K562 (cell line): ENCODE measurements around the gene ZNF775. TPM values are rescaled to one million over a fixed set of nuclear protein-coding genes. Genes with fewer than 3 reads are reported as not detected.
A peak's percentile ranks its signal among the peaks of the same experiment; 100 is the strongest.

ENCODE experiments used
- BRCA1 ChIP-seq, 2 experiments: fragments of 450-650 bp in 1 of 2; sonication (generic) in 1 of 2; formaldehyde crosslinking in 1 of 2; IDR thresholded peaks; 2 replicates each; pipeline versions ENCODE4 v1.5.0 to v1.6.1; 2017 to 2020; ENCODE audit warnings: mild to moderate bottlenecking in 1 of 2, missing genetic modification reagents in 1 of 2
- CC2D1A ChIP-seq: fragments of 450-650 bp; IDR thresholded peaks from 2 replicates; pipeline ENCODE4 v1.6.1; 2017; ENCODE audit warnings: mild to moderate bottlenecking
- CHD4 ChIP-seq: fragments of 200-600 bp; sonication (generic); IDR thresholded peaks from 3 replicates; pipeline ENCODE4 v1.6.1; 2012; ENCODE audit warnings: low read depth, mild to moderate bottlenecking, mixed read lengths, low read length, inconsistent platforms; ENCODE audit not compliant: insufficient read depth, insufficient replicate concordance, poor library complexity, severe bottlenecking
- ERF ChIP-seq: fragments of 450-650 bp; formaldehyde crosslinking; IDR thresholded peaks from 2 replicates; pipeline ENCODE4 v1.4.0; 2020; ENCODE audit warnings: mild to moderate bottlenecking, mixed read lengths
- HMGN3 ChIP-seq: IDR thresholded peaks from 2 replicates; pipeline ENCODE4 v1.6.1; 2011; ENCODE audit warnings: borderline replicate concordance, low read depth, mild to moderate bottlenecking, mixed read lengths, low read length; ENCODE audit not compliant: insufficient read length; ENCODE audit errors: extremely low read depth
- IFI16 ChIP-seq: fragments of 250-450 bp; sonication (Bioruptor Pico); IDR thresholded peaks from 2 replicates; pipeline ENCODE4 v2.1.2; 2022; ENCODE audit warnings: mild to moderate bottlenecking, inconsistent platforms
- RBBP5 ChIP-seq: fragments of 200-600 bp; sonication (generic); IDR thresholded peaks from 2 replicates; pipeline ENCODE4 v1.6.1; 2012; ENCODE audit warnings: borderline replicate concordance, mild to moderate bottlenecking, low read length, control low read depth, inconsistent platforms; ENCODE audit not compliant: insufficient read depth, poor library complexity, severe bottlenecking
- U2AF2 ChIP-seq: fragments of 200-400 bp; formaldehyde crosslinking; optimal IDR thresholded peaks from 2 replicates; pipeline ENCODE3; 2017; ENCODE audit warnings: low read depth, mild to moderate bottlenecking, low read length
- ZBTB33 ChIP-seq: sonication (generic); formaldehyde crosslinking; IDR thresholded peaks from 2 replicates; pipeline ENCODE4 v1.8.1; 2023; ENCODE audit warnings: mild to moderate bottlenecking, missing genetic modification reagents
- ZFP1 ChIP-seq: fragments of 450-650 bp; formaldehyde crosslinking; IDR thresholded peaks from 2 replicates; pipeline ENCODE4 v1.4.0; 2020; ENCODE audit warnings: mild to moderate bottlenecking, mixed read lengths
- ZKSCAN1 ChIP-seq: fragments of 150-350 bp; IDR thresholded peaks from 2 replicates; pipeline ENCODE4 v1.6.1; 2016; ENCODE audit warnings: low read depth, low read length
- ZKSCAN8 ChIP-seq: fragments of 200-800 bp; sonication (Bioruptor generic); IDR thresholded peaks from 2 replicates; pipeline ENCODE4 v1.6.1; 2016; ENCODE audit warnings: missing genetic modification characterization, missing compliant biosample characterization
- ZNF134 ChIP-seq: fragments of 250-450 bp; sonication (Bioruptor Pico); conservative IDR thresholded peaks from 2 replicates; pipeline ENCODE4 v1.4.0; 2020
- ZNF232 ChIP-seq: sonication (generic); formaldehyde crosslinking; IDR thresholded peaks from 2 replicates; pipeline ENCODE4 v1.8.0; 2022; ENCODE audit warnings: mild to moderate bottlenecking, missing genetic modification reagents
- ZNF282 ChIP-seq: sonication (generic); formaldehyde crosslinking; IDR thresholded peaks from 2 replicates; pipeline ENCODE4 v1.8.1; 2023; ENCODE audit warnings: missing genetic modification reagents
- ZNF699 ChIP-seq: fragments of 250-450 bp; sonication (Bioruptor Pico); IDR thresholded peaks from 2 replicates; pipeline ENCODE4 v1.8.0; 2021; ENCODE audit warnings: mild to moderate bottlenecking, moderate library complexity; ENCODE audit not compliant: insufficient replicate concordance
- polyA plus RNA-seq, 8 experiments: library from polyadenylated mRNA; depleted of rRNA in 4 of 8; stranded (reverse) in 5 of 8; unstranded in 3 of 8; fragments of >200 nt; fragmentation: Nextera tagmentation in 2 of 8; fragmentation: Illumina TruSeq in 1 of 8; extraction: Ambion mirVana in 2 of 8; extraction: Trizol in 1 of 8; gene quantifications; 2 replicates each; pipeline versions ENCODE4 v1.2.1 to v1.2.3, GENCODE V29; 2011 to 2014; ENCODE audit warnings: inconsistent platforms in 1 of 8, missing spikeins in 1 of 8
- total RNA-seq, 7 experiments: library from RNA; depleted of rRNA in 6 of 7; stranded (reverse); fragments of >200 nt in 6 of 7; fragmentation: Illumina TruSeq in 2 of 7; extraction: Trizol in 2 of 7; gene quantifications; 2 replicates each; pipeline versions ENCODE4 v1.2.1 to v1.2.3, GENCODE V29; 2011 to 2021; ENCODE audit warnings: low replicate concordance in 1 of 7
- TF ChIP-seq, protein P1 (sequence below): fragments of 250-450 bp; sonication (Bioruptor Pico); IDR thresholded peaks from 2 replicates; pipeline ENCODE4 v1.8.0; 2022; ENCODE audit warnings: moderate library complexity, mild to moderate bottlenecking, inconsistent platforms
- TF ChIP-seq, protein P2 (sequence below), 3 experiments: fragments of 200-800 bp in 1 of 3; sonication (Bioruptor generic) in 1 of 3; sonication (generic) in 1 of 3; formaldehyde crosslinking in 1 of 3; IDR thresholded peaks; 2 replicates each; pipeline versions ENCODE4 v1.6.1 to v1.8.0; 2016 to 2022; ENCODE audit warnings: mild to moderate bottlenecking in 2 of 3, missing compliant biosample characterization in 2 of 3, missing genetic modification characterization in 2 of 3, missing genetic modification reagents in 1 of 3
- TF ChIP-seq, protein P3 (sequence below): fragments of 250-450 bp; sonication (Bioruptor Pico); IDR thresholded peaks from 2 replicates; pipeline ENCODE4 v1.8.0; 2022; ENCODE audit warnings: inconsistent platforms
- TF ChIP-seq, protein P4 (sequence below): sonication (generic); formaldehyde crosslinking; IDR thresholded peaks from 2 replicates; pipeline ENCODE4 v1.8.0; 2022; ENCODE audit warnings: mild to moderate bottlenecking, missing genetic modification reagents

Gene ZNF775
- total and polyA plus RNA-seq, 9 of the 15 experiments (the other 6 are each of a cell fraction or from before 2014, with no cell fraction given) = 0.04 to 18.7 (median 4.9) TPM

- TF ChIP-seq IFI16 (CRISPR knock-in tag) (no peak), BRCA1 (IDR thresholded peaks at IDR 0.05) (no peak), BRCA1 (CRISPR knock-in tag; IDR thresholded peaks at IDR 0.05) (no peak), ZNF134 (CRISPR knock-in tag) (no peak), ERF (CRISPR knock-in tag) (0 out of 2 replicates have a peak, but pooled peaks have one; percentile 36), ZKSCAN8 (CRISPR knock-in tag) (no peak), RBBP5 (peak; percentile 45), U2AF2 (no peak), ZFP1 (CRISPR knock-in tag) (no peak), ZNF282 (CRISPR knock-in tag) (no peak), HMGN3 (no peak), ZNF232 (CRISPR knock-in tag) (no peak), ZBTB33 (CRISPR knock-in tag) (no peak), CC2D1A (peak; percentile 91), ZNF699 (no peak), ZKSCAN1 (peak; percentile 75), CHD4 (no peak)
- TF ChIP-seq, protein P1, sequence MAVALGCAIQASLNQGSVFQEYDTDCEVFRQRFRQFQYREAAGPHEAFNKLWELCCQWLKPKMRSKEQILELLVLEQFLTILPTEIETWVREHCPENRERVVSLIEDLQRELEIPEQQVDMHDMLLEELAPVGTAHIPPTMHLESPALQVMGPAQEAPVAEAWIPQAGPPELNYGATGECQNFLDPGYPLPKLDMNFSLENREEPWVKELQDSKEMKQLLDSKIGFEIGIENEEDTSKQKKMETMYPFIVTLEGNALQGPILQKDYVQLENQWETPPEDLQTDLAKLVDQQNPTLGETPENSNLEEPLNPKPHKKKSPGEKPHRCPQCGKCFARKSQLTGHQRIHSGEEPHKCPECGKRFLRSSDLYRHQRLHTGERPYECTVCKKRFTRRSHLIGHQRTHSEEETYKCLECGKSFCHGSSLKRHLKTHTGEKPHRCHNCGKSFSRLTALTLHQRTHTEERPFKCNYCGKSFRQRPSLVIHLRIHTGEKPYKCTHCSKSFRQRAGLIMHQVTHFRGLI (CRISPR knock-in tag) = no peak
- TF ChIP-seq, protein P2, sequence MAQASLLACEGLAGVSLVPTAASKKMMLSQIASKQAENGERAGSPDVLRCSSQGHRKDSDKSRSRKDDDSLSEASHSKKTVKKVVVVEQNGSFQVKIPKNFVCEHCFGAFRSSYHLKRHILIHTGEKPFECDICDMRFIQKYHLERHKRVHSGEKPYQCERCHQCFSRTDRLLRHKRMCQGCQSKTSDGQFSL (CRISPR knock-in tag; IDR thresholded peaks at IDR 0.05) = peak; percentile 14; the same call in 1 of the 2 replicates
- TF ChIP-seq, protein P2 (tag; IDR thresholded peaks at IDR 0.05) = no peak
- TF ChIP-seq, protein P3, sequence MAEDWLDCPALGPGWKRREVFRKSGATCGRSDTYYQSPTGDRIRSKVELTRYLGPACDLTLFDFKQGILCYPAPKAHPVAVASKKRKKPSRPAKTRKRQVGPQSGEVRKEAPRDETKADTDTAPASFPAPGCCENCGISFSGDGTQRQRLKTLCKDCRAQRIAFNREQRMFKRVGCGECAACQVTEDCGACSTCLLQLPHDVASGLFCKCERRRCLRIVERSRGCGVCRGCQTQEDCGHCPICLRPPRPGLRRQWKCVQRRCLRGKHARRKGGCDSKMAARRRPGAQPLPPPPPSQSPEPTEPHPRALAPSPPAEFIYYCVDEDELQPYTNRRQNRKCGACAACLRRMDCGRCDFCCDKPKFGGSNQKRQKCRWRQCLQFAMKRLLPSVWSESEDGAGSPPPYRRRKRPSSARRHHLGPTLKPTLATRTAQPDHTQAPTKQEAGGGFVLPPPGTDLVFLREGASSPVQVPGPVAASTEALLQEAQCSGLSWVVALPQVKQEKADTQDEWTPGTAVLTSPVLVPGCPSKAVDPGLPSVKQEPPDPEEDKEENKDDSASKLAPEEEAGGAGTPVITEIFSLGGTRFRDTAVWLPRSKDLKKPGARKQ (CRISPR knock-in tag) = peak; percentile 97
- TF ChIP-seq, protein P4, sequence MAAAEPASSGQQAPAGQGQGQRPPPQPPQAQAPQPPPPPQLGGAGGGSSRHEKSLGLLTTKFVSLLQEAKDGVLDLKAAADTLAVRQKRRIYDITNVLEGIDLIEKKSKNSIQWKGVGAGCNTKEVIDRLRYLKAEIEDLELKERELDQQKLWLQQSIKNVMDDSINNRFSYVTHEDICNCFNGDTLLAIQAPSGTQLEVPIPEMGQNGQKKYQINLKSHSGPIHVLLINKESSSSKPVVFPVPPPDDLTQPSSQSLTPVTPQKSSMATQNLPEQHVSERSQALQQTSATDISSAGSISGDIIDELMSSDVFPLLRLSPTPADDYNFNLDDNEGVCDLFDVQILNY (CRISPR knock-in tag) = no peak
Measured at GRCh38 chr7:150420987-150421674, 42.0 kb downstream of the ZNF775 start (continued).
